Measurements from ENCODE around the gene IFI30.
"Not testable (repeated sequence)": the region's sequence is repeated elsewhere in the genome, so short reads cannot be mapped to it uniquely, and the experiment has no call there.

The IFI30 gene

GRCh38 chr19:18204394-18205199, 31.0 kb downstream of the IFI30 start:
- DNase-seq = no peak

- peak; percentile 56 for DNase-seq
Measured at GRCh38 chr19:18205200-18205892, 31.7 kb downstream of the IFI30 start.

- DNase-seq = no peak
Measured at GRCh38 chr19:18206018-18206417, 32.4 kb downstream of the IFI30 start.

- DNase-seq = peak; percentile 54
Measured at GRCh38 chr19:18208098-18208951, 34.7 kb downstream of the IFI30 start.

- not testable (repeated sequence) for DNase-seq
Measured at GRCh38 chr19:18209912-18210311, 36.3 kb downstream of the IFI30 start.

GRCh38 chr19:18211683-18212082, 38.1 kb downstream of the IFI30 start:
- no peak for DNase-seq

GRCh38 chr19:18214779-18215433, 41.3 kb downstream of the IFI30 start:
- DNase-seq = no peak

- DNase-seq = no peak
Measured at GRCh38 chr19:18216789-18217188, 43.2 kb downstream of the IFI30 start.

GRCh38 chr19:18218159-18218558, 44.5 kb downstream of the IFI30 start:
- no peak for DNase-seq

GRCh38 chr19:18218600-18218999, 45.0 kb downstream of the IFI30 start:
- no peak for DNase-seq

GRCh38 chr19:18219911-18220631, 46.5 kb downstream of the IFI30 start:
- no peak for DNase-seq

GRCh38 chr19:18220632-18221275, 47.1 kb downstream of the IFI30 start:
- no peak for DNase-seq

GRCh38 chr19:18221815-18222725, 48.5 kb downstream of the IFI30 start:
- no peak for DNase-seq

GRCh38 chr19:18223860-18224524, 50.4 kb downstream of the IFI30 start:
- DNase-seq = peak; percentile 19

GRCh38 chr19:18224525-18225354, 51.1 kb downstream of the IFI30 start:
- DNase-seq = peak; percentile 89

GRCh38 chr19:18225355-18225701, 51.7 kb downstream of the IFI30 start:
- no peak for DNase-seq

- no peak for DNase-seq
Measured at GRCh38 chr19:18225702-18226468, 52.3 kb downstream of the IFI30 start, which contains the start of gene PDE4C. PDE4C (minus strand) TSS chr19:18226438; CDS start chr19:18226415, 23 bp downstream.

Data from CD4-positive, alpha-beta T cell treated with Interleukin-12 subunit alpha and Interleukin-12 subunit beta, for 1 hour (primary cell).